GM21723 (cell line): Measurements from ENCODE around the gene UGT1A4.

Experiments
- ATAC-seq: cut with Tn5 transposase; IDR thresholded peaks from one replicate; pipeline ENCODE4 v1.9.1; 2021; ENCODE audit warnings: mild to moderate bottlenecking, moderate library complexity; ENCODE audit not compliant: unreplicated experiment

UGT1A4 gene

DNA sequence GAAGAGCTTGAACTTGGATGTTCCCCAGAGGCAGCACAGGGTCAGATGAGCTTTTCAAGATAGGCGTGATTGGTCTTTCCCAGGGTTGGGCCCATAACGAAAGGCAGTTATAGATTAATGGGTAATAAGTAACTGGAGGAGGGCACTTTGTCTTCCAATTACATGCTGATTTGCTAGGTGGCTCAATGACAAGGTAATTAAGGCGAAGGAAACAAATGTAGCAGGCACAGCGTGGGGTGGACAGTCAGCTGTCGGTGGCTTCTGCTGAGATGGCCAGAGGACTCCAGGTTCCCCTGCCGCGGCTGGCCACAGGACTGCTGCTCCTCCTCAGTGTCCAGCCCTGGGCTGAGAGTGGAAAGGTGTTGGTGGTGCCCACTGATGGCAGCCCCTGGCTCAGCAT is at the start of gene UGT1A4:
TSS of gene UGT1A4 (plus strand) at position 185 of the 400 bp plus-strand sequence. CDS start at position 270, 85 bp downstream.
- no peak for ATAC-seq

- no peak for ATAC-seq
Measured at GRCh38 chr2:233671290-233672161, 47.0 kb upstream of the UGT1A4 start, which contains the start of gene UGT1A9. Gene UGT1A9, plus strand, starts transcription at chr2:233671898. Its CDS starts 37 bp downstream, at chr2:233671935.

GRCh38 chr2:233672886-233673285 is 45.6 kb upstream of the UGT1A4 start:
- ATAC-seq = no peak

DNA sequence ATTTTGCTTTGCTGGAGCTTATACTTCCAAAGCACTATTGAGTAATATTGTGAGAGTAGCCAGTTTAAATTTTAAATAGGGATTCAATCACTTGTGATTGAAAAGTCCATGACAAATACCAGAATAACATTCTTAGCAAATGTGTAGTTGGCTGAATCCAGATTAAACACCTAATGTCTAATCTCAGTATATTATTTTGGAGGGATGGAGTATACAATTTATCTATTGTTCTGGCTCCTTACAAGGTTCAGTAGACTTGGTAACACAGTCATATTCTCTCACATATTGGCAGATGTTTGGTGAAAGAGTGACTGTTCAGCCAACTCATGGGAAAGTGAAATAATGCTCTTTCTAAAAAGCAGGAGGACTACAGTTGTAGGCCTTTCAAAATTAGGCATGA is 44.6 kb upstream of the UGT1A4 start:
- no peak for ATAC-seq

- no peak for ATAC-seq
Measured at GRCh38 chr2:233674314-233674713, 44.2 kb upstream of the UGT1A4 start.

GRCh38 chr2:233674995-233675394 is 43.5 kb upstream of the UGT1A4 start:
- no peak for ATAC-seq

GRCh38 chr2:233676046-233676445 is 42.5 kb upstream of the UGT1A4 start:
- no peak for ATAC-seq

DNA sequence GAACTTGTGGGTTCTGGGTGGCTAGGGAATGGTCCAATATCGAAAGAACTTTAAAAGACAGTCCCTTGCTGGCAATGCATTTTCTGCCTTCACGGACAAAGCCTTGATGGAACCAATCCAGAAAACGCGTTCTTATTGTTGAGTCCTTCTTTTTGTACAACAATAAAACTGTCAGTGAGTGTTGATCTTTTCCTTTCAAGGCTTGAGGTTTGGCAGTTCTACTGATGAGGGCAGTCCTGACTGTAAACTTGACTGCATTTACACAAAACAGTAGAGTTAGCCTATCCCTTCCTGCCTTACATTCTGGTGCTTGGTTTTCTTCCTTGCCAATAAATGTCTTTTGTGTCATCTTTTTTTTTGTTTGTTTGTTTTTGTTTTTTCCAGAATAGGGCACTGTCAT is 39.3 kb upstream of the UGT1A4 start:
- ATAC-seq = no peak

- ATAC-seq = no peak
Measured at GRCh38 chr2:233680361-233681045, 38.0 kb upstream of the UGT1A4 start.

DNA sequence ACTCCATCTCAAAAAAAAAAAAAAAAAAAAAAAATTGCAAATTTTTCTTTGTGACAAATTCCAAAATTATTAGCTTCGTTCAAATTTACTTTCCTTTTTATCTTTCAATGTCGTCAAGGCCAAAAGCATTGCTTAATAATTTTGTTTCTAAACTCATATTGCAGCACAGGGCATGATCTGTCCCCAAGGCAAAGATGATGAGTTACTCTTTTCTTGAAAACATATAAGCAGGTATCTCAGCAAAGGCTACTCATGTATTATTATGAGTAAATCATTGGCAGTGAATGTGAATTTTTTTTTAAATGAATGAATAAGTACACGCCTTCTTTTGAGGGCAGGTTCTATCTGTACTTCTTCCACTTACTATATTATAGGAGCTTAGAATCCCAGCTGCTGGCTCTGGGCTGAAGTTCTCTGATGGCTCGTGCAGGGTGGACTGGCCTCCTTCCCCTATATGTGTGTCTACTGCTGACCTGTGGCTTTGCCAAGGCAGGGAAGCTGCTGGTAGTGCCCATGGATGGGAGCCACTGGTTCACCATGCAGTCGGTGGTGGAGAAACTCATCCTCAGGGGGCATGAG is 36.9 kb upstream of the UGT1A4 start, which contains the start of gene UGT1A7:
TSS of gene UGT1A7 (plus strand) at position 381 of the 579 bp plus-strand sequence. CDS start at position 418, 37 bp downstream.
- no peak for ATAC-seq

- ATAC-seq = no peak
Measured at GRCh38 chr2:233684640-233685039, 33.9 kb upstream of the UGT1A4 start.

DNA sequence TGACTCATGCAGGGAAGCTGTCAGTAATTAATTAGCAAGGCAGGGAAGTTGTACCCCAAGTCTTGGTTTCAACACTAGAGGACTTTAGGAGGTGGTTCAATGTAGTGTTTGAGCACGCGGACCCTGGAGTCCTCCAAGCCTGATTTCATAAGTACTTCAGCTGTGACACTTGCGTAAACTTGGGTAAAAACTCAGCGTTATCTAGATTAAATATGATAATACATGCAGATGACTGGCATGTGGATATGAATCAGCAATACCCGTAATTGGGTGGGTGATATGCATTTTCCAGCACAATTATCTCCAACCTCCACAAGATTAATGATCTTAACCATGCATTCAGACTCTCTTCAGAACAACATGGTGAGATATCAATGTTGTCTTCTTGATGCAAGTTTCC is 31.6 kb upstream of the UGT1A4 start:
- no peak for ATAC-seq

- no peak for ATAC-seq
Measured at GRCh38 chr2:233688341-233688740, 30.2 kb upstream of the UGT1A4 start.

- ATAC-seq = no peak
Measured at GRCh38 chr2:233689031-233689430, 29.5 kb upstream of the UGT1A4 start.

DNA sequence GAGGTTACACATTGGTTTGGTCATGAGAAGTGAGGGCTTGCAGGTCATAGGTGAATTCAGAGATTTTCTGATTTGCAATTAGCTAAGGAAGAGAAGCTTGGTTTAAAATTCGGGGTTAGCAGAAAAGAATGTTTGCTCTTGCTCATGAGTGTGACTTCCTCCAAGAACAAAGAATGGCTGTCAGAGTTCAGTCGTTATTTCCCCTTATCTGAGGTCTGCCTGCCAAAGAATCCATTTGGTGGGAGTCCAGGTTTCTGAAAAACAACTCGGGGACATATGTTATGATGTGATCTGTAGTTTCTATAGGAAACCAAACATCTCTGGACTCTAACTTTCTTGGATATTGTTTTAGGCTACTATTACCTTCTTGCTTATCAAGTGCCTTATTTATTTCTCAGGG is 29.0 kb upstream of the UGT1A4 start:
- ATAC-seq = no peak

DNA sequence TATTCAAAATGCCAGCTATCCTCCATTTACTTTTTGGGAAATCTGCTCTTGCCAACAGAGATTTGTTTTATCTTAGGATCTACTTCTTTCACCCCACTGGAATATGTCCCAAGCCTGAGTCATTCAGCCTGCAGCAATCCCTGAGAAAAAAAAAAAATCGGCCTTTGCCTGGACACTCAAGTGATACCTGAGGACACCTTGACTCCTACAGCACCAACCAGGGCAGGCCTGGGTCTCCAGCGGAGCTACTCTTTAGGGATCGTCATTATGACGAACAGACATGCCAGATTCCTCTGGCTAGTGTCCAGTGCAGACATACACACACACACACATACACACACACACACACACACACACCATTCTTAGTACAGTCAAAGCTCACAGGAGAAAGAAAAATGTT is 28.1 kb upstream of the UGT1A4 start:
- no peak for ATAC-seq

- no peak for ATAC-seq
Measured at GRCh38 chr2:233691443-233692433, 26.8 kb upstream of the UGT1A4 start.

DNA sequence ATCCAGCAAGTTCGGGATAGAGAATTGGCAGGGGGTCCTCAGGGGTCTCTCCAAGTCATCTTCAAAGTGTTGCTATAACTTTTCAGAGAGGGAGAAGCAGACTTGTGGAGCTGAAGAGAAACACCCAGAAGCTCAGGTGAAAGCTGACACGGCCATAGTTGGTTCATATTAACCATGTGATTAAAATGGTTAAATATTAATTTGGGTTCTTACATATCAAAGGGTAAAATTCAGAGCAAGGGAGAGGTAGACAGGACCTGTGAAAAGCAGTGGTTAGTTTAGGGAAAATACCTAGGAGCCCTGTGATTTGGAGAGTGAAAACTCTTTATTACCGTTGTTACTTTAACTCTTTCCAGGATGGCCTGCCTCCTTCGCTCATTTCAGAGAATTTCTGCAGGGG is 25.9 kb upstream of the UGT1A4 start, which contains the start of gene UGT1A6:
TSS of gene UGT1A6 (plus strand) at position 243 of the 400 bp plus-strand sequence. CDS start at position 358, 115 bp downstream.
- ATAC-seq = no peak

GRCh38 chr2:233693963-233694362 is 24.6 kb upstream of the UGT1A4 start:
- no peak for ATAC-seq

DNA sequence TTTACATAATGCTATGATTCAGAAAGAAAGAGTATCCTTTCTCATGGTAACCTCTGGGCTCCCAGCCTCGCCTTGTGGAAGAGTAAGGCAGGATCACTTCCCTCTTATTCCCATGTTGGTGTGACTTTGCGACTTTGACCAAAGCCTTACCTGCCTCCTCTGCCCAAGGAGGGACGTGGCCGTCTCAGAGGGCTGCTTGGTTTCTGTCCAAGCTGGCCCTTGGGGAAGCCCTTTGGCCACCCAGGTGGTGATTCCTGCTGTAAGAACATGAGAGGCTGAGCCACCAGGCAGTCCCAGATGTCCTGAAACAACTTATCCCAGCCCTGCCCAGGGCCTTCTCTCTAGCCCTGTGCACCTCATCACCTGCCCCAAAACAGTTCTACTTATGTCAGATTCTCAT is 19.8 kb upstream of the UGT1A4 start:
- no peak for ATAC-seq
